Transverse colon (tissue), 4 donors: ENCODE measurements around the gene SEPHS1. TPM values are rescaled to one million over a fixed set of nuclear protein-coding genes. Genes with fewer than 3 reads are reported as not detected.

ENCODE experiments used
- DNase-seq: peaks from one replicate; pipeline ENCODE4 v3.0.0-alpha.2; 2019
- H3K27ac ChIP-seq, 4 donors: fragments of 200-600 bp; sonication (generic); 2 replicates each; pipeline ENCODE4 v1.5.1; 2016 to 2018; ENCODE audit warnings: inconsistent platforms in 4 of 4
- H3K27me3 ChIP-seq: fragments of 200-600 bp; sonication (generic); 2 replicates; pipeline ENCODE4 v1.5.1; 2017; ENCODE audit warnings: inconsistent platforms
- H3K36me3 ChIP-seq, 4 donors: fragments of 200-600 bp; sonication (generic); 2 replicates each; pipeline ENCODE4 v1.5.1; 2017 to 2019; ENCODE audit warnings: inconsistent platforms in 4 of 4
- H3K4me1 ChIP-seq, 4 donors: fragments of 200-600 bp; sonication (generic); 2 replicates each; pipeline ENCODE4 v1.5.1; 2017 to 2020; ENCODE audit warnings: inconsistent platforms in 4 of 4
- H3K4me3 ChIP-seq, 4 donors: fragments of 200-600 bp; sonication (generic); 1 replicate in 1 of 4; 2 replicates in 3 of 4; pipeline versions ENCODE4 v1.5.1 to v1.6.1; 2017 to 2019; ENCODE audit warnings: inconsistent platforms in 4 of 4
- H3K9me3 ChIP-seq, 2 donors: fragments of 200-600 bp; sonication (generic); 2 replicates each; pipeline ENCODE4 v1.5.1; 2017 to 2019; ENCODE audit warnings: inconsistent platforms in 2 of 2
- CTCF ChIP-seq, 5 experiments: fragments of 200-600 bp in 3 of 5; fragments of 450-650 bp in 2 of 5; sonication (generic) in 3 of 5; IDR thresholded peaks; 1 replicate in 2 of 5; 2 replicates in 3 of 5; pipeline ENCODE4 v1.5.1; 2016 to 2017; ENCODE audit warnings: antibody characterized with exemption in 5 of 5, inconsistent platforms in 3 of 5, mild to moderate bottlenecking in 2 of 5, moderate library complexity in 1 of 5
- EP300 ChIP-seq: sonication (generic); formaldehyde crosslinking; IDR thresholded peaks from one replicate; pipeline ENCODE4 v1.6.1; 2017; ENCODE audit warnings: antibody characterized with exemption, low read depth
- POLR2A ChIP-seq: fragments of 450-650 bp; IDR thresholded peaks from one replicate; pipeline ENCODE4 v1.6.1; 2016; ENCODE audit warnings: antibody characterized with exemption, mild to moderate bottlenecking, moderate library complexity
- POLR2AphosphoS5 ChIP-seq, 3 donors: sonication (generic); formaldehyde crosslinking; IDR thresholded peaks; one replicate each; pipeline ENCODE4 v1.6.1; 2016; ENCODE audit warnings: antibody characterized with exemption in 3 of 3
- WGBS, 2 donors: methylation state at CpG; one replicate each; pipeline ENCODE4 v1.1.5; 2018; ENCODE audit warnings: low coverage in 1 of 2; 5-methylcytosine and 5-hydroxymethylcytosine counted together
- in situ Hi-C, 4 donors: fragments of 200-750 bp; cut with MboI; loops; one replicate each; pipeline versions ENCODE4 v1.15.0 to v1.15.1; 2017; ENCODE audit warnings: low sequenced_read_pairs in 3 of 4, low pct_ligation_motif_present in 1 of 4, low pct_unique_long_range_greater_than_20kb in 1 of 4
- intact Hi-C: fragments of 100-400 bp; cut with DNase I; formaldehyde crosslinking; loops from one replicate; pipeline ENCODE4 v1.15.1; 2023; ENCODE audit warnings: low total_unique reads
- total RNA-seq, 4 donors: library from RNA; depleted of rRNA; stranded (reverse); fragments of >200 nt; gene quantifications; one replicate each; pipeline ENCODE4 v1.1.0, GENCODE V29; 2016

Gene SEPHS1
- total RNA-seq, 4 donors from 2014 or later = 14.6 to 44.6 (median 28.5) TPM

DNA sequence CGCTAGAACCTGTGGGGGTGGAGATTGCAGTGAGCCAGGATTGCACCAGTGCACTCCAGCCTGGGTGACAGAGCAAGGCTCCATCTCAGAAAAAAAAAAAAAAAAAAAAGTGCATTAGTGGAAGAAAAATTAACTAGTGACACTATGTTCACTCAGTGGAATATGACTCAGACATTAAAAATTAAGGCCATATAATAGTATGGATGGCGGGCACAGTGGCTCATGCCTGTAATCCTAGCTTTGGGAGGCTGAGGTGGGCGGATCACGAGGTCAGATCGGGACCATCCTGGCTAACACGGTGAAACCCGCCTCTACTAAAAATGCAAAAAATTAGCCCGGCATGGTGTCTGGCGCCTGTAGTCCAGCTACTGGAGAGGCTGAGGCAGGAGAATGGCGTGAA, 51.6 kb downstream of the SEPHS1 start:
- Histone ChIP-seq H3K27me3 (no peaks in the 10 kb centered on the region), H3K4me1 (peaks cover 3 to 17% (median 6%) of the 10 kb centered on the region in 4 donors), H3K9me3 (no peaks in the 10 kb centered on the region), H3K36me3 (peaks cover 0 to 16% (median 3%) of the 10 kb centered on the region in 4 donors), H3K27ac (no peak overlapping the region), H3K4me3 (no peak overlapping the region)
- intact Hi-C loops = no loop called here
- TF ChIP-seq POLR2AphosphoS5 (IDR thresholded peaks at IDR 0.05) = no peak
- TF ChIP-seq EP300 = no peak
- no peak for TF ChIP-seq CTCF (IDR thresholded peaks at IDR 0.05)
- TF ChIP-seq POLR2A = no peak
- in situ Hi-C loops = no loop called here
- 91 to 97% methylated on average over 5 to 10 of the region's 10 CpGs for WGBS, 2 donors
- DNase-seq = no peak

GRCh38 chr10:13294784-13295183, 53.3 kb downstream of the SEPHS1 start:
- DNase-seq = no peak
- Histone ChIP-seq H3K9me3 (no peaks in the 10 kb centered on the region), H3K27me3 (no peaks in the 10 kb centered on the region), H3K27ac (no peak overlapping the region), H3K36me3 (peaks cover 0 to 18% (median 3%) of the 10 kb centered on the region in 4 donors), H3K4me3 (no peak overlapping the region), H3K4me1 (peaks cover 0 to 6% (median 0%) of the 10 kb centered on the region in 4 donors)
- in situ Hi-C loops (no loop called here), intact Hi-C loops (no loop called here)
- TF ChIP-seq POLR2AphosphoS5 (IDR thresholded peaks at IDR 0.05) = no peak
- TF ChIP-seq EP300 = no peak
- no peak for TF ChIP-seq POLR2A
- no peak for TF ChIP-seq CTCF (IDR thresholded peaks at IDR 0.05)
- 89 to 94% methylated on average over 1 to 2 of the region's 2 CpGs for WGBS, 2 donors

DNA sequence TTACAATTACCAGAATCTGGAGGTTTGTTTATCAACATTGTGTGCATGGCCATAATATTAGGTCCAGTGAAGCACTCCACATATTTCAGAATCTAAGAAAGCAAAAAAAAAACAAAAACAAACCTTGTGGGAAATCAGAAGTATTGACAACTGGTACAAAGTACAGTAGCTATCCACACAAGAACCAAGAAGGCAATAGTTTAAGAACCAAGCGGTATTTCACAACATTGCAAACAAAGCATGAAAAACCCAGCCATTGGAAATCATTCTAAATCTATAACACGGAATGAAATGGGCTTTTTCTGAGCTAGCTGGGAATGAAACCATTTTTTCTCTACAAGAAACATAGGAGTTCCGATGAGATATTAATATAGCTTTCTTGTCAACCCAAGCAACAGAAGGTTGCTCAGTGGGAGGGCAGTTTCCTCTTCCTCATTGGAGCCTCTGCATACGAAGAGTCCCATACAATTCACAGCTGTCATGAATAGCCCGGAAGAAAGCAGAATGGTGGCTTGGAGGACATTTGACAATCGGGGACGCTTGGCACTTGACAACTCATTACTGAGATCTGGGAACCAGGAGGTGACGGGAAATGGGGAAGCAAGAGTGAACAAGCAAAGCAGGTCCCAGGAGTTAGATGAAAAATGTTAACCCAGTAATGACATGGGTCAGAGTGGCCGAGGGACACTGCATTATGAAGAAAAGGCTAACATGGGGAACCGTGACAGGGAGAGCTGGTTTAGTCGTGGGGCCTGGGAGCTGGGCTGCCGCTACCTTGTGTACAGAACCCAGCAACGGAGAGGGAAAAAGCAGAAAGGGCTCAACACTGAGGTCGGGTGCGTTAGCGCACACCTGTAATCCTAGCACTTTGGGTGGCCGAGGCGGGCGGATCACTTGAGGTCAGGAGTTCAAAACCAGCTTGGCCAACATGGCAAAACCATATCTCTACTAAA, 56.0 kb downstream of the SEPHS1 start:
- WGBS, 2 donors = 92 to 100% methylated on average over 13 to 19 of the region's 19 CpGs
- intact Hi-C loops (no loop called here), in situ Hi-C loops (no loop called here)
- Histone ChIP-seq H3K4me3 (no peak overlapping the region), H3K9me3 (no peaks in the 10 kb centered on the region), H3K27me3 (no peaks in the 10 kb centered on the region), H3K4me1 (no peaks in the 10 kb centered on the region), H3K27ac (no peak overlapping the region), H3K36me3 (peaks cover 0 to 18% (median 6%) of the 10 kb centered on the region in 4 donors)
- DNase-seq = no peak
- no peak for TF ChIP-seq CTCF (IDR thresholded peaks at IDR 0.05)
- TF ChIP-seq EP300 = no peak
- no peak for TF ChIP-seq POLR2AphosphoS5 (IDR thresholded peaks at IDR 0.05)
- TF ChIP-seq POLR2A = no peak

- intact Hi-C loops = no loop called here
These were observed 57.0 kb downstream of the SEPHS1 start for GRCh38 chr10:13291061-13291460.

More at GRCh38 chr10:13291061-13291460, 57.0 kb downstream of the SEPHS1 start:
- Histone ChIP-seq H3K9me3 (no peaks in the 10 kb centered on the region), H3K4me3 (no peak overlapping the region), H3K4me1 (no peaks in the 10 kb centered on the region), H3K27ac (no peak overlapping the region), H3K36me3 (peaks cover 0 to 18% (median 6%) of the 10 kb centered on the region in 4 donors), H3K27me3 (no peaks in the 10 kb centered on the region)
- in situ Hi-C loops = no loop called here
- TF ChIP-seq POLR2AphosphoS5 (IDR thresholded peaks at IDR 0.05) (no peak), EP300 (no peak), CTCF (IDR thresholded peaks at IDR 0.05) (no peak), POLR2A (no peak)
- no peak for DNase-seq
- 90 to 97% methylated on average over 3 to 4 of the region's 4 CpGs for WGBS, 2 donors
